ENCODE data around the gene RNASE8. TPM values are rescaled to one million over a fixed set of nuclear protein-coding genes. Genes with fewer than 3 reads are reported as not detected.

The RNASE8 gene
- total RNA-seq, 1 experiment from 2014 or later = not detected

- no peak for TF ChIP-seq CTCF (IDR thresholded peaks at IDR 0.05; ENCODE audit: unreplicated experiment)
- no TSS peak for BruUV-seq (replicated peaks)
- POLR2A ChIA-PET = no interaction called here
- no peak for DNase-seq (ENCODE audit: unreplicated experiment)
- CTCF ChIA-PET = interaction anchor here (0.6 to 14.8 kb wide), 8 partner anchors 8 to 168 kb away, joined by 3 to 391 read pairs (median 6); partner anchors contain the start of gene RNASE7
- Mint-ChIP-seq H3K36me3 (ENCODE audit: insufficient read depth, unreplicated experiment) (no peaks in the 10 kb centered on the region), H3K9me3 (ENCODE audit: unreplicated experiment) (no peaks in the 10 kb centered on the region), H3K27ac (ENCODE audit: low read depth, unreplicated experiment) (no peak overlapping the region), H3K4me1 (ENCODE audit: insufficient read depth, unreplicated experiment) (no peaks in the 10 kb centered on the region), H3K4me3 (ENCODE audit: unreplicated experiment) (no peak overlapping the region), H3K27me3 (ENCODE audit: insufficient read depth, unreplicated experiment) (peaks cover 20% of the 10 kb centered on the region)
- intact Hi-C loops (cut with micrococcal nuclease) = no loop called here
Observed at GRCh38 chr14:21023174-21023573, 34.4 kb upstream of the RNASE8 start.

GRCh38 chr14:21023817-21024584 lies 33.6 kb upstream of the RNASE8 start:
- intact Hi-C loops (cut with micrococcal nuclease) = no loop called here
- H3K36me3 Mint-ChIP-seq (ENCODE audit: insufficient read depth, unreplicated experiment) = no peaks in the 10 kb centered on the region
- no peak for DNase-seq (ENCODE audit: unreplicated experiment)
- H3K27me3 Mint-ChIP-seq (ENCODE audit: insufficient read depth, unreplicated experiment) = peaks cover 20% of the 10 kb centered on the region
- CTCF ChIA-PET = interaction anchor here (0.6 to 14.8 kb wide), 10 partner anchors 9 to 169 kb away, joined by 3 to 391 read pairs (median 5); partner anchors contain the start of gene RNASE7
- H3K9me3 Mint-ChIP-seq (ENCODE audit: unreplicated experiment) = no peaks in the 10 kb centered on the region
- H3K4me3 Mint-ChIP-seq (ENCODE audit: unreplicated experiment) = peak overlapping the region; percentile 51
- no peaks in the 10 kb centered on the region for H3K4me1 Mint-ChIP-seq (ENCODE audit: insufficient read depth, unreplicated experiment)
- TF ChIP-seq CTCF (IDR thresholded peaks at IDR 0.05; ENCODE audit: unreplicated experiment) = no peak
- POLR2A ChIA-PET = interaction anchor here (0.6 to 0.7 kb wide), 2 partner anchors 10 to 27 kb away, joined by 3 to 4 read pairs; no protein-coding TSS in a partner anchor
- no TSS peak for BruUV-seq (replicated peaks)
- no peak overlapping the region for H3K27ac Mint-ChIP-seq (ENCODE audit: low read depth, unreplicated experiment)

- Mint-ChIP-seq H3K4me1 (ENCODE audit: insufficient read depth, unreplicated experiment) (no peaks in the 10 kb centered on the region), H3K9me3 (ENCODE audit: unreplicated experiment) (no peaks in the 10 kb centered on the region), H3K27ac (ENCODE audit: low read depth, unreplicated experiment) (no peak within 1 kb of the TSS), H3K36me3 (ENCODE audit: insufficient read depth, unreplicated experiment) (no peaks in the 10 kb centered on the region), H3K27me3 (ENCODE audit: insufficient read depth, unreplicated experiment) (peaks cover 20% of the 10 kb centered on the region), H3K4me3 (ENCODE audit: unreplicated experiment) (peak within 1 kb of the TSS; percentile 51)
- ChIA-PET CTCF (interaction anchor here (0.7 to 1.4 kb wide), 3 partner anchors 43 to 1252 kb away, joined by 3 to 4 read pairs (median 3); no protein-coding TSS in a partner anchor), POLR2A (interaction anchor here (0.7 kb wide), 1 partner anchor 28 kb away, joined by 4 read pairs; no protein-coding TSS in a partner anchor)
- intact Hi-C loops (cut with micrococcal nuclease) = no loop called here
- no peak for TF ChIP-seq CTCF (IDR thresholded peaks at IDR 0.05; ENCODE audit: unreplicated experiment)
- DNase-seq (ENCODE audit: unreplicated experiment) = peak; percentile 19
- no TSS peak for BruUV-seq (replicated peaks)
Observed at GRCh38 chr14:21024585-21025370, 32.8 kb upstream of the RNASE8 start, which contains the start of gene NDRG2. Gene NDRG2, minus strand, starts transcription at chr14:21025061. Its CDS starts 1,746 bp downstream, at chr14:21023315.

Measured in MCF 10A (cell line).